ENCODE measurements around the gene TLE5. TPM values are rescaled to one million over a fixed set of nuclear protein-coding genes. Genes with fewer than 3 reads are reported as not detected.

Gene TLE5
- total RNA-seq, 2 donors from 2014 or later: 286 to 349 TPM

- Mint-ChIP-seq H3K9me3 (no peaks in the 10 kb centered on the region), H3K27me3 (ENCODE audit: low read depth) (no peaks in the 10 kb centered on the region), H3K36me3 (ENCODE audit: insufficient read depth in 2 of 2) (no peaks in the 10 kb centered on the region), H3K4me1 (ENCODE audit: low read depth) (no peaks in the 10 kb centered on the region), H3K4me3 (no peak overlapping the region), H3K27ac (no peak overlapping the region)
- DNase-seq (no peak), ATAC-seq (replicated peaks in 1 of 2) (no peak)
These were observed 25.5 kb upstream of the TLE5 start for GRCh38 chr19:3087769-3088168.

DNA sequence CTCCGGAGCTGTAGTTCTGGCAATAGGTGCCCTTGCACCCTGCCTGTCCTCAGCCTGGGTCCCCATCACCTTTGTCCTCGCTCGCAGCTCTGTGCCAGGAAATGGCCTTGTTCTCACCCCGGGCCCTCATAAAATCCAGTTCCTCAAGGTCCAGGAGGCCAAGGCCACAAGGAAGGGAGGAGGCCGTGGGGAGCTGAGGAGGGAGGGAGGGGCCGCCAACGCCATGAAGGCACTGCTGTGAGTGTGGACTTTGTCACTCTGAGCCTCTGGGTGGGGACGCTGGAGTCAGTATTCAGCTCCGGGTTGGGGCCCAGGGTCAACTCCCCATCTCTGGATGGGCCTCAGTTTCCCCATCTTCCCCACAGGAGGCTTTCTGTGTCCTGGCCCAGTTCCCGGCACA is 22.6 kb upstream of the TLE5 start:
- no peak for ATAC-seq (replicated peaks in 1 of 2)
- no peaks in the 10 kb centered on the region for H3K9me3 Mint-ChIP-seq
- H3K4me1 Mint-ChIP-seq (ENCODE audit: low read depth): no peaks in the 10 kb centered on the region
- no peaks in the 10 kb centered on the region for H3K36me3 Mint-ChIP-seq (ENCODE audit: insufficient read depth in 2 of 2)
- H3K27ac Mint-ChIP-seq: no peak overlapping the region
- no peak overlapping the region for H3K4me3 Mint-ChIP-seq
- H3K27me3 Mint-ChIP-seq (ENCODE audit: low read depth): no peaks in the 10 kb centered on the region
- DNase-seq: no peak

DNA sequence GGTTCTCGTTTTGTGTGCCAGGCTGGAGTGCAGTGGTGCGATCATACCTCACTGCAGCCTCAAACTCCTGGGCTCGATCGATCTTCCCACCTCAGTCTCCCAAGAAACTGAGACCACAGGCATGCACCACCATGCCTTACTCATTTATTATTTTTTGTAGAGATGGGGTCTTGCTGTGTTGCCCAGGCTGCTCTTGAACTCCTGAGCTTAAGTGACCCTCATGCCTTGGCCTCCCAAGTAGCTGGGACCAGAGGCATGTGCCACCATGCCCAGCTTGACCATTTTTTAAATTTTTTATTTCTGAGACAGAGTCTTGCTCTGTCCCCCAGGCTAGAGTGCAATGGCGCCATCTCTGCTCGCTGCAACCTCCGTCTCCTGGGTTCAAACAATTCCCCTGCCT is 21.7 kb upstream of the TLE5 start:
- DNase-seq (no peak), ATAC-seq (replicated peaks in 1 of 2) (no peak)
- no peaks in the 10 kb centered on the region for H3K27me3 Mint-ChIP-seq (ENCODE audit: low read depth)
- no peaks in the 10 kb centered on the region for H3K36me3 Mint-ChIP-seq (ENCODE audit: insufficient read depth in 2 of 2)
- no peaks in the 10 kb centered on the region for H3K9me3 Mint-ChIP-seq
- H3K4me1 Mint-ChIP-seq (ENCODE audit: low read depth): no peaks in the 10 kb centered on the region
- no peak overlapping the region for H3K4me3 Mint-ChIP-seq
- no peak overlapping the region for H3K27ac Mint-ChIP-seq

GRCh38 chr19:3082331-3082730 is 20.0 kb upstream of the TLE5 start:
- no peaks in the 10 kb centered on the region for H3K4me1 Mint-ChIP-seq (ENCODE audit: low read depth)

DNA sequence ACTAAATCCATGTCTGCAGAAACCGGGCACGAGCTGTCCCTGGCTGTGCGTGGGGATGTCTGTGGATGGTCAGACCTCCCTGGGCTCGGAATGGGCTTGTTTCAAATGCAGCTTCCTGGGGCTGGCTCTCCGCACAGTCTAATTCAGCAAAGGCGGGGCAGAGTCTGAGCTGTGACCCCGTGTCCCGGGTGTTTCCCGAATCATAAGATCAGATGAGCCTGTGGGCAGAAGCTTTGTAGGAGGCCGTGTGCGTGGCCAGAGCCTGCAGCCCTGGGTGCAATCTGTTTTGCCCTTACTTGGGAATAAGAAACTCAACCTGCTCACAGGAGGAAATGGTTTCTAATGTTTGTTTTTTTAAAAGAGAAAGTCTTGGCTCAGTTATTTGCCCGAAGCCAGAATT is 18.0 kb upstream of the TLE5 start:
- no peaks in the 10 kb centered on the region for H3K36me3 Mint-ChIP-seq (ENCODE audit: insufficient read depth in 2 of 2)
- H3K4me3 Mint-ChIP-seq: no peak overlapping the region
- H3K9me3 Mint-ChIP-seq: no peaks in the 10 kb centered on the region
- ATAC-seq (replicated peaks in 1 of 2) (no peak), DNase-seq (no peak)
- H3K27ac Mint-ChIP-seq: no peak overlapping the region
- peaks cover 5% of the 10 kb centered on the region for H3K4me1 Mint-ChIP-seq (ENCODE audit: low read depth)
- no peaks in the 10 kb centered on the region for H3K27me3 Mint-ChIP-seq (ENCODE audit: low read depth)

More at GRCh38 chr19:3082331-3082730, 20.0 kb upstream of the TLE5 start:
- no peak for ATAC-seq (replicated peaks in 1 of 2)
- no peak for DNase-seq
- Mint-ChIP-seq H3K36me3 (ENCODE audit: insufficient read depth in 2 of 2) (no peaks in the 10 kb centered on the region), H3K27ac (no peak overlapping the region), H3K9me3 (no peaks in the 10 kb centered on the region), H3K27me3 (ENCODE audit: low read depth) (no peaks in the 10 kb centered on the region), H3K4me3 (no peak overlapping the region)

DNA sequence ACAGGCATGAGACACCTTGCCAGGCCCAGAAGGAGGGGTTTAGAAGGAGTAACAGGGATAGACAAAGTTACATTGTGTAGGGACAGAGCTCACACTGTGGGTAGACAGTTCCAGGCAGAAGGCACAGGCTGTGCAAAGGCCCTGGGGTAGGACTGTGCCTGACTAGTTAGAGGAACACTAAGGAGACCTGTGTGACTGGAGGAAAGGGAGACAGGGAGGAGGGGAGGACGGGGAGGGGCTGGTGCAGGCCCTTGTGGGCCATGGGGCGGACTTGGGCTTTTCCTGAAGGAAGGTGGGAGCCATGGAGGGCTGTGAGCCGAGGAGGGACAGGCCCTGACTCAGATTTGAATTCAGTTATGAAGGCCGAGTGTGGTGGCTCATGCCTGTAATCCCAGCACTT is 17.3 kb upstream of the TLE5 start:
- no peaks in the 10 kb centered on the region for H3K9me3 Mint-ChIP-seq
- no peaks in the 10 kb centered on the region for H3K36me3 Mint-ChIP-seq (ENCODE audit: insufficient read depth in 2 of 2)
- peaks cover 6% of the 10 kb centered on the region for H3K4me1 Mint-ChIP-seq (ENCODE audit: low read depth)
- DNase-seq: no peak
- no peaks in the 10 kb centered on the region for H3K27me3 Mint-ChIP-seq (ENCODE audit: low read depth)
- no peak overlapping the region for H3K27ac Mint-ChIP-seq
- no peak overlapping the region for H3K4me3 Mint-ChIP-seq
- no peak for ATAC-seq (replicated peaks in 1 of 2)

DNA sequence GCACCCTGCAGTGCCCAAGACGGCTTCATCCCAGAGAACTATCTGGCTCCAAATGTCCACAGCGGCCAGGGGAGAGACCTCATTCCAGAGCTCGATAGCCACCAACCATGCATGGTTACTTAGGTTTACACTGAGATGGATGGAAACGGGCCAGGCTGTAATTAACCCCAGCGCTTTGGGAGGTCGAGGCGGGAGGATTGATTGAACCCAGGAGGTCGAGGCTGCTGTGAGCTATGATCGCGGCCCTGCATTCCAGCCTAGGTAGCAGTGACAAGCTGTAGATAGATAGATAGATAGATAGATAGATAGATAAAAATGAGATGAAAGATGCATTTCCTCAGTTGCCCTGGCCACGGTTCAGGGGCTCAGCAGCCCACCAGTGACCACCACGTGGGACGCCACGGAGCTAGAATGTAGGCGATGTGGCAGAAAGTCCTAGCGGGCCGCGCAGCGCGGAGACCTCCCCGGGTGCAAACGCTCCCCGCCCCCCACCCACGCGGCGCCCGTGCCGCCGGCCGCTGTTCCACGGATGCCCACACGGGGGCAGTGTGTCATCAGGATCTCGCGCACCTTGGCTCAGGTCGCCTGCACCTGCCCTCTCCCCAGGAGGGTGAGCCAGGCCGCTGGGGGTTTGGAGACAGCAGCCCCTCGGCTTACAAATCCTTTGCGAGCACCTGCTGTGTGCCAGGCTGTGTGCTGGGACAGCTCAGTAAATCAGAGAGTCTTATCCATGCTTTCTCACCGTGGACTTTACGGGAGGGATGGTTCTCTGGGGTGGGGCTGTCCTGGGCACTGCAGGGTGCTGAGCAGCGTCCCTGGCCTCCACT is 13.5 kb upstream of the TLE5 start:
- H3K4me3 Mint-ChIP-seq: peak overlapping the region in 1 of 2 donors; percentile 68

DNA sequence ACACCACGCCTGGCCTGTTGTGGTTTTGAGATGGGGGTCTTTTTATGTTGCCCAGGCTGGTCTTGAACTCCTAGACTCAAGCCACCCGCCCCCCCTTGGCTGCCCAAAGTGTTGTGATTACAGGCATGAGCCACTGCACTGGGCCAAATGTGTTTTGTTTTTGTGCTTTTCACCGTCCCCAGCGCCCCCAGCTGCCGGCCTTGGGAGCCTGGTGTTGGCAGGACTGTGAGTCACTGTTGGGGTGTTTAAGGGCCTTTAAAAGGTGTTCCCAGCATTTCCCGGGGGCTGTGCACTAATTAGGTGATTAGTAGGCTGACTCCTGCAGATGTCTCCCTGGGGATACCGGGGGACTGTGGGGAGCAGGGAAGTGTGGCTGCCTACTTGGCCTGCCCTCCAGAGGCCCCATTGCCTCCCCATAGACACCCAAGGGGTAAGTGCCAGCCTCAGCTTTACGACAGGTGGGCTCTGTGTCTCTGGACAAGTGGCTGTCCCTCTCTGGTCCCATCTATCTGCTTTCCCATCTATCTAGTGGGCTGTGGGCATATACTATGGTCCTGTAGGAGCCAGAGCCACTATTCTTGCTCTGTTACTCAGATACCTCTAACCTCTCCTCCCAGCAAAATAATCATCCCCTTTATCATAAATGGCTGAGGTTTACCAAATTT is 11.8 kb upstream of the TLE5 start:
- H3K27me3 Mint-ChIP-seq (ENCODE audit: low read depth): no peaks in the 10 kb centered on the region
- H3K9me3 Mint-ChIP-seq: no peaks in the 10 kb centered on the region
- H3K27ac Mint-ChIP-seq: no peak overlapping the region
- H3K4me3 Mint-ChIP-seq: no peak overlapping the region
- peaks cover 6% of the 10 kb centered on the region for H3K4me1 Mint-ChIP-seq (ENCODE audit: low read depth)
- no peaks in the 10 kb centered on the region for H3K36me3 Mint-ChIP-seq (ENCODE audit: insufficient read depth in 2 of 2)
- DNase-seq: no peak
- no peak for ATAC-seq (replicated peaks in 1 of 2)

More for the DNA sequence above, 13.5 kb upstream of the TLE5 start:
- Mint-ChIP-seq H3K36me3 (ENCODE audit: insufficient read depth in 2 of 2) (no peaks in the 10 kb centered on the region), H3K4me1 (ENCODE audit: low read depth) (peaks cover 6% of the 10 kb centered on the region), H3K27me3 (ENCODE audit: low read depth) (no peaks in the 10 kb centered on the region), H3K9me3 (no peaks in the 10 kb centered on the region), H3K27ac (no peak overlapping the region)
- ATAC-seq (replicated peaks in 1 of 2) (peak; percentile 83 to 89), DNase-seq (peak; percentile 77 to 85)

DNA sequence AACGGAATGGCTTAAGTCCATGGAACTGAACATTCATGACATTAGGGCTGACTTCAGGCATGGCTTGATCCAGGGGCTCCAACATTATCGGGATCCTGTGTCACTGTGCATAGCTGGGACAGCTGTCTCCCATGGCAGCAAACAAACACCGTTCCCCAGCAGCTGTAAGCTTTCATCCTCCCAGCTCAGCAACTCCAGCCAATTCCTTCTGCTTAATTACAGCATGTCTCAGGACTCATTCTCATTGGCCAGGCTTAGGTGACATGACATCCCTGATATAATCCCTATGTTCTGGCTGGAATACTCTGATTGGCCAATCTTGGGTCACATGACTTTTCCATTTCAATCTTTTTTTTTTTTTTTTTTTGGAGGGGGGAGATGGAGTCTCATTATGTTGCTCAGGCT is 10.9 kb upstream of the TLE5 start:
- Mint-ChIP-seq H3K4me1 (ENCODE audit: low read depth) (peaks cover 6% of the 10 kb centered on the region), H3K4me3 (no peak overlapping the region), H3K9me3 (no peaks in the 10 kb centered on the region), H3K27me3 (ENCODE audit: low read depth) (no peaks in the 10 kb centered on the region), H3K36me3 (ENCODE audit: insufficient read depth in 2 of 2) (no peaks in the 10 kb centered on the region), H3K27ac (no peak overlapping the region)
- ATAC-seq (replicated peaks in 1 of 2) (no peak), DNase-seq (no peak)

- ATAC-seq (replicated peaks in 1 of 2): no peak
- H3K27ac Mint-ChIP-seq: no peak overlapping the region
- no peak for DNase-seq
- H3K4me1 Mint-ChIP-seq (ENCODE audit: low read depth): peaks cover 6% of the 10 kb centered on the region
- H3K9me3 Mint-ChIP-seq: no peaks in the 10 kb centered on the region
- no peak overlapping the region for H3K4me3 Mint-ChIP-seq
- H3K27me3 Mint-ChIP-seq (ENCODE audit: low read depth): no peaks in the 10 kb centered on the region
- H3K36me3 Mint-ChIP-seq (ENCODE audit: insufficient read depth in 2 of 2): no peaks in the 10 kb centered on the region
These were observed 9.5 kb upstream of the TLE5 start for GRCh38 chr19:3071768-3072167.

GRCh38 chr19:3068071-3068470 is 5.8 kb upstream of the TLE5 start:
- no peaks in the 10 kb centered on the region for H3K27me3 Mint-ChIP-seq (ENCODE audit: low read depth)
- H3K36me3 Mint-ChIP-seq (ENCODE audit: insufficient read depth in 2 of 2): no peaks in the 10 kb centered on the region
- ATAC-seq (replicated peaks in 1 of 2) (no peak), DNase-seq (no peak)
- no peak overlapping the region for H3K27ac Mint-ChIP-seq
- no peak overlapping the region for H3K4me3 Mint-ChIP-seq
- H3K4me1 Mint-ChIP-seq (ENCODE audit: low read depth): peaks cover 26% of the 10 kb centered on the region
- H3K9me3 Mint-ChIP-seq: no peaks in the 10 kb centered on the region

DNA sequence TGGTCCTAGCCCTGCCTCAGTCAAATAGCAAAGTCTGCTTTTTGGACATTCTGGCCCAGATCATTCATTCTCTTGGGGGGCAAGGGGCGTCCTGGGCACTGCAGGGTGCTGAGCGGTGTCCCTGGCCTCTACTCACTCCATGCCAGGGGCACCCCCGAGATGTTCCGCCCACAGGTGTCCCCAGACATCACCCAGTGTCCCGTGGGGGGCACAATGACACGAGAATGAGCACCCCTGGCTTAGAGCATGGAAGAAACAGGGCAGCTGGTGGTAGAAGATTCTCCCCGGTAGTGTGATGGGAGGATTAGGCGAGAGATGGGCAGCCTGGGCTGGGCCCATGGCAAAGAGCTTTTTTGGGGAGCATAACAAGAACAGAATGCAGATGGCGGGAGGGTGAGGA is 5.3 kb upstream of the TLE5 start:
- DNase-seq (no peak), ATAC-seq (replicated peaks in 1 of 2) (no peak)
- no peak overlapping the region for H3K27ac Mint-ChIP-seq
- no peak overlapping the region for H3K4me3 Mint-ChIP-seq
- peaks cover 2% of the 10 kb centered on the region in 2 donors for H3K36me3 Mint-ChIP-seq (ENCODE audit: insufficient read depth in 2 of 2)
- peaks cover 30% of the 10 kb centered on the region for H3K4me1 Mint-ChIP-seq (ENCODE audit: low read depth)
- H3K27me3 Mint-ChIP-seq (ENCODE audit: low read depth): no peaks in the 10 kb centered on the region
- no peaks in the 10 kb centered on the region for H3K9me3 Mint-ChIP-seq

- Mint-ChIP-seq H3K27me3 (ENCODE audit: low read depth) (no peaks in the 10 kb centered on the region), H3K27ac (no peak overlapping the region), H3K9me3 (no peaks in the 10 kb centered on the region), H3K4me3 (no peak overlapping the region), H3K36me3 (ENCODE audit: insufficient read depth in 2 of 2) (peaks cover 2% of the 10 kb centered on the region in 2 donors), H3K4me1 (ENCODE audit: low read depth) (peaks cover 30% of the 10 kb centered on the region)
- DNase-seq (no peak), ATAC-seq (replicated peaks in 1 of 2) (peak in 1 of 2 donors; percentile 22)
These were observed 4.3 kb upstream of the TLE5 start for GRCh38 chr19:3066482-3067049.
